Muscle layer of colon (tissue), 2 donors: Measurements from ENCODE around the gene ZC3H12A.
A peak's percentile ranks its signal among the peaks of the same experiment; 100 is the strongest.

ENCODE experiments used
- H3K27ac ChIP-seq: one replicate; pipeline ENCODE4 v1.7.0; 2013; ENCODE audit warnings: low read depth, mild to moderate bottlenecking, low read length, moderate library complexity
- H3K27me3 ChIP-seq, 2 donors: one replicate each; pipeline ENCODE4 v1.7.0; 2013; ENCODE audit warnings: low read length in 2 of 2, mild to moderate bottlenecking in 2 of 2; ENCODE audit not compliant: insufficient read depth in 2 of 2, control insufficient read depth in 1 of 2
- H3K36me3 ChIP-seq: one replicate; pipeline ENCODE4 v1.7.0; 2013; ENCODE audit warnings: mild to moderate bottlenecking, low read length; ENCODE audit not compliant: insufficient read depth
- H3K4me1 ChIP-seq: one replicate; pipeline ENCODE4 v1.7.0; 2013; ENCODE audit warnings: mild to moderate bottlenecking, low read length; ENCODE audit not compliant: insufficient read depth
- H3K4me3 ChIP-seq, 2 donors: one replicate each; pipeline ENCODE4 v1.7.0; 2013; ENCODE audit warnings: low read length in 2 of 2, low read depth in 1 of 2, mild to moderate bottlenecking in 1 of 2, moderate library complexity in 1 of 2
- H3K9ac ChIP-seq: one replicate; pipeline ENCODE4 v1.7.0; 2013; ENCODE audit warnings: low read length
- H3K9me3 ChIP-seq: one replicate; pipeline ENCODE4 v1.7.0; 2013; ENCODE audit warnings: mild to moderate bottlenecking, low read length
- donor health status: abdominal sarcoma.
- donor health status: Adenocarcinoma of cecum.

ZC3H12A gene

DNA sequence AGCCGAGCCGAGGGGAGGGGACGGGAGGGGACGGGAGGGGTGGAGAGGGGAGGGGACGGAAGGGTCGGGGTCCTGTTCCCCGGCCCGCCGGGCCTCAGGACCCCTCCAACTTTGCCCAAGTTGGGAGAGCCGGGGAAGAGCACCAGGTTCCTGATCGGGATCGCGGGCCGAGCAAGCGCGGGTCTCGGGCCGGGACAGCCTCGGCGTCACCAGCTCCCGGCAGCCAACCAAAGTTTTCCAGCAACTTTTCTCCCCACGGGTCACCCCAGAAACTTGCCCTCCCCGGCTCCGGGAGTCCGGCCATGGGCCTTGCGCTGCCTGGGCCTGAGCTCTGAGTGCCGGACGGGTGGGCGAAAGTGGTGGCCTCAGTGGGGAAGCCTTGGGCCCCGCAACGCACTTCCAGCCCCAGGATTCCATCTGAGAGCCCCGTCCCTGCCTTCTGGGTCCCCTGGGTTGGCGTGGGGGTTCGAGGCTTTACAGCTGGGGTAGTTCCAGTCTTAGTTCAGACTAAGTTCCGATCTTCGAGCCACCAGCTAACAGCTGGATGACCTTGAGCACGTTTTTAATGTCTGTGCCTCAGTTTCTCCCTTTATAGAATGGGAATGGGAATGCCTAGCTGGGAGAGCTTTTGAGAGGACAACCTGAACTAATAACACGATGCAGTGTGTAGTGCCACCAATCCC, 458 bp downstream of the ZC3H12A start:
- peaks cover 9% of the 10 kb centered on the region for H3K36me3 ChIP-seq
- H3K4me1 ChIP-seq: peaks cover 80% of the 10 kb centered on the region
- peak overlapping the region; percentile 97 for H3K9ac ChIP-seq
- peak overlapping the region; percentile 90 for H3K27ac ChIP-seq
- peak overlapping the region; percentile 64 to 82 for H3K4me3 ChIP-seq
- no peaks in the 10 kb centered on the region for H3K9me3 ChIP-seq
- H3K27me3 ChIP-seq: no peaks in the 10 kb centered on the region

DNA sequence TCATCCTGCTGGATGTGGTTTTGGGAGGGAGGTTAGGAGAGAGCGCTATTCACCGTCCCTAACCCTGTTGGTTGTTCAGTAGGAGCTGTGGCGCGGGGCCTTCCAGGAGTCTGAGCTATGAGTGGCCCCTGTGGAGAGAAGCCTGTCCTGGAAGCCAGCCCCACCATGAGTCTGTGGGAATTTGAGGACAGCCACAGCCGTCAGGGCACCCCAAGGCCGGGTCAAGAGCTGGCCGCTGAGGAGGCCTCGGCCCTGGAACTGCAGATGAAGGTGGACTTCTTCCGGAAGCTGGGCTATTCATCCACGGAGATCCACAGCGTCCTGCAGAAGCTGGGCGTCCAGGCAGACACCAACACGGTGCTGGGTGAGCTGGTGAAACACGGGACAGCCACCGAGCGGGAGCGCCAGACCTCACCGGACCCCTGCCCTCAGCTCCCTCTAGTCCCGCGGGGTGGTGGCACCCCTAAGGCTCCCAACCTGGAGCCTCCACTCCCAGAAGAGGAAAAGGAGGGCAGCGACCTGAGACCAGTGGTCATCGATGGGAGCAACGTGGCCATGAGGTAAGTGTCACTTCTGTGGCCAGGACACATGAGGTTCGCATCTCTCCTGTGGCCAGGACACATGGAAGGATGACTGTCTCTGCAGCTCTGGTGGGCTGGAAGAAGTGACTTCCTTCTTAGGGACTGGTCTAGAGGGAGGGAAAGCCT, 1.2 kb downstream of the ZC3H12A start:
- peaks cover 16% of the 10 kb centered on the region for H3K36me3 ChIP-seq
- H3K4me3 ChIP-seq: peak overlapping the region; percentile 64 to 82
- no peaks in the 10 kb centered on the region for H3K9me3 ChIP-seq
- H3K9ac ChIP-seq: peak overlapping the region; percentile 97
- H3K27me3 ChIP-seq: no peaks in the 10 kb centered on the region
- peak overlapping the region; percentile 90 for H3K27ac ChIP-seq
- H3K4me1 ChIP-seq: peaks cover 87% of the 10 kb centered on the region

DNA sequence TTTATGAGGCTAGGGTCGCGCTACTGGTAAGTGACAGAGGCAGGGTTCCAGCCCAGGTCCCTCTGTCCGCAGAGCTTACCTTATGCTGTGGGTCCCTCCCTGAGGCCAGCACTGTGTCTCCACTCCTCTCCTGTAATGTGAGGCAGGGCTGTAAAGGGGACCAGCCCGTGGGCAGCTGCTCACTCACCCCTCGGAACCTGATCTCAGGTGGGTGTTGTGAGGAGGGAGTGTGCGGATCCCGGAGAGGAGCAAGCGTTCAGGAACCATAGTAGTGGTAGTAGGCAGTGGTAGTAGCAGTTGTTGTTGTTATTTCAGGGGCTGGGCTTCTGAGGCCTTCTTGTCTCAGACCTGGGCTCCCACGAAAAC, 1.7 kb downstream of the ZC3H12A start:
- peak overlapping the region; percentile 76 for H3K9ac ChIP-seq
- no peaks in the 10 kb centered on the region for H3K9me3 ChIP-seq
- no peaks in the 10 kb centered on the region for H3K27me3 ChIP-seq
- H3K4me1 ChIP-seq: peaks cover 89% of the 10 kb centered on the region
- peaks cover 21% of the 10 kb centered on the region for H3K36me3 ChIP-seq
- peak overlapping the region; percentile 9 to 82 for H3K4me3 ChIP-seq
- peak overlapping the region; percentile 90 for H3K27ac ChIP-seq

DNA sequence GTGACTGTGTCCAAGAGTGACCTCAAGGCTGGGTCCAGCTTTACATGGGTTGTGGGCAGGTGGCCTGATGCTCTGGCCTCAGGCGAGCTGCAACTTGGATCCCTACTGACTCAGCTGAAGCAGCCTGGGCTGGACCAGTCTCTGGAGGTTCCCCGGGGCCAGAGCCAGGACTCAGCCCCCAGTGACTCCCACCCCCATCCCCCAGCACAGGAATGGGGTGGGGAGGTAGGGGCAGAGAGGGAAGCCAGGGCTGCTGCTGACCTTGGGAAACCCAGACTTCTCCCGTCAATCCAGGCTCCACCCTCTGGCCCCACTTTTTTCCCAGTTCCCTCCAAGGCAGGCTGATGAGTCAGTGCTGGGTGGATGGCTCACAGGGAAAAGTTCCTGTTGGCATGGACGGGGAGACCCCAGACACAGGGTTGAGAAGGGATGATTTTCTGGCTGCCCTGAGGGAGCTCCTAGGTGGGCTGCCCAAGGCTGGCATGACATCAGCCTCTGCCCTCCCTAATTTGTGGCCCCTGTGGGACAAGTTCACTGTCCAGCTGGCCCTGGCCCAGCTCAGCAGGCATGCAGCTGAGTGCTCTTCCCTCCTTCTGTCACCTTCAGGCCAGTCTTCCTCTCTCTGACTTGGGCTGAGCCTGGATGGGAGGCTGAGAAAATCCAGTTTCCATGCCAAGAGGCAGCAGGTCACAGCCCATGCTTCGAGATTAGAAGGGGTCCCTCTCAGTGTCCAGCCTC, 2.2 kb downstream of the ZC3H12A start:
- Histone ChIP-seq H3K4me1 (peaks cover 84% of the 10 kb centered on the region), H3K9ac (peak overlapping the region; percentile 76), H3K36me3 (peaks cover 27% of the 10 kb centered on the region), H3K27ac (peak overlapping the region; percentile 90), H3K9me3 (no peaks in the 10 kb centered on the region), H3K4me3 (peak overlapping the region; percentile 36 to 82), H3K27me3 (no peaks in the 10 kb centered on the region)

DNA sequence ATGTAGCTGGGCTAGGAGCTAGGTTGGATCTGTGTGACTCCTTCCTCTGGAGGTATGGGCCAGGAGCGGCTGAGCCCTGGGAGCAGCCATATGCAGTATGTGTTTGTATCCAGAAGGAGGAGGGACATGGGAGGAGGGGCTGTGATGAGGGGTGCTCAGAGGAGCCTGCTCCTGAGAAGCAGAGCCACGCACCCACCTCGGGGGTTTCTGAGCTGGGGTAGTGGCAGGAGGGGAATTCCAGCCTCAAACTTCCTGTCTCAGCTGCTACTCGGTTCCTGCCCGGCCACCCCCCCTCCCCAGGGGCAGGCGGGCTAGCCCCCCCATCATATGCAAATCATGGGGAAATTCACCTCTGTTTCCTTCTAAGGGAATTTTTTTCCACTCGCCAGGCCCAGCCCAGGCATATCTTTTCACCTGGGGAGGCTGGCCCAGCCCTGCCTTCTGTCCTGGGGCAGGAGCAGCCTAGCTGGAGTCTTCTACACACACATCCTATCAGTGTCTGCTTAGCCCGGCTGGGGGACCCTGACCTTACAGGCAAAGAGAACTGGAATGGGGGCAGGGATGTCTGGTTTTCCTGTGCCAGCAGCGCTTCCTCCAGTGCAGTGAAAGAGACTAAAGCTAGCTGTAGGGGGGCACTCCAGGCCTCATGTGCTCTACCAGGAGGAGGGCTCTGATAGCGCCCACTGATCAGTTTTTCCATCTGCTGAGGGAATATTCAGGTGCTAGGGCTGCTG, 3.0 kb downstream of the ZC3H12A start:
- Histone ChIP-seq H3K4me1 (peaks cover 76% of the 10 kb centered on the region), H3K36me3 (peaks cover 34% of the 10 kb centered on the region)

DNA sequence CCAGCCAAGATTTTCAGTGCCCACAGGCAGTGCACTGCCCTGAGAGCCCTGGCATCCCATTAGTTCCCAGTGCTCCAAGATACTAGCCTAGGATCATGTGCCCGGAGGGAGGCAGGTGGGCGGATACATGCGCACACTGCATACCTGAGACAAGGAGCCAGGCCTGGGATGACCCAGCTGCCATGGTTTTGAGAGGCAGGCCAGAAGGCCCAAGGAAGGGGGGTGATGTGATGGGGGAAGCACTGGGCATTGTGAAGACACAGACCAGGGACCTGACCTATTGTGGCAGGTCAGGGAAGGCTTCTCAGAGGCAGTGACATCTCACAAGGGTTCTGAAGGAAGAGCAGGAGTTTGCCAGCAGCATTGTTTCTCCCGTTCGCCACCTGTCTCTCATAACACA, 3.6 kb downstream of the ZC3H12A start:
- H3K4me1 ChIP-seq: peaks cover 71% of the 10 kb centered on the region
- H3K36me3 ChIP-seq: peaks cover 40% of the 10 kb centered on the region
- H3K4me3 ChIP-seq: peak overlapping the region; percentile 14 to 82
- no peaks in the 10 kb centered on the region for H3K27me3 ChIP-seq
- H3K27ac ChIP-seq: peak overlapping the region; percentile 90
- H3K9me3 ChIP-seq: no peaks in the 10 kb centered on the region
- H3K9ac ChIP-seq: peak overlapping the region; percentile 76

More for the DNA sequence above, 3.0 kb downstream of the ZC3H12A start:
- Histone ChIP-seq H3K4me3 (peak overlapping the region; percentile 36 to 82), H3K9ac (peak overlapping the region; percentile 76), H3K9me3 (no peaks in the 10 kb centered on the region), H3K27me3 (no peaks in the 10 kb centered on the region), H3K27ac (peak overlapping the region; percentile 90)

DNA sequence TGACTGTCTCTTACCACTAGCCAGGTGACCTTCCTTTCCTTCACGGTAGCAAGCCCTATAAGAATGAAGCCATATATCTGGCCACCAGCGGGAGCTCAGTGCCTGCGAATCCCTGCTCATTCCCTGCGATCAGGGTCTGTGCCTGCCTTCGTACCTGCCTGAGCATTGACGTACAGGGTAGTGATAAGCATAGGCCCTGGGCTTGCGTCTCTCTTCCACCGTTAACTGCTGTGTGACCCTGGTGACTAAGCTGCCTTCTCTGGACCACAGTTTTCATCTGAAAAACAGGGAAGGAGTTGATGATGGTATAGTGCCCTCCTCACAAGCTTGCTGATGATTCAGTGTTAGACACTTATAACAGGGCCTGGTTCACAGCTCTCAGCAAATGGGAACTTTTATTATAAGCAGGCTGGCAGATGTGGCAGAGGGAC, 4.1 kb downstream of the ZC3H12A start:
- no peaks in the 10 kb centered on the region for H3K9me3 ChIP-seq
- H3K4me1 ChIP-seq: peaks cover 66% of the 10 kb centered on the region
- no peaks in the 10 kb centered on the region for H3K27me3 ChIP-seq
- H3K27ac ChIP-seq: peak overlapping the region; percentile 72
- peak overlapping the region in 1 of 2 donors; percentile 82 for H3K4me3 ChIP-seq
- peak overlapping the region; percentile 76 for H3K9ac ChIP-seq
- peaks cover 45% of the 10 kb centered on the region for H3K36me3 ChIP-seq

DNA sequence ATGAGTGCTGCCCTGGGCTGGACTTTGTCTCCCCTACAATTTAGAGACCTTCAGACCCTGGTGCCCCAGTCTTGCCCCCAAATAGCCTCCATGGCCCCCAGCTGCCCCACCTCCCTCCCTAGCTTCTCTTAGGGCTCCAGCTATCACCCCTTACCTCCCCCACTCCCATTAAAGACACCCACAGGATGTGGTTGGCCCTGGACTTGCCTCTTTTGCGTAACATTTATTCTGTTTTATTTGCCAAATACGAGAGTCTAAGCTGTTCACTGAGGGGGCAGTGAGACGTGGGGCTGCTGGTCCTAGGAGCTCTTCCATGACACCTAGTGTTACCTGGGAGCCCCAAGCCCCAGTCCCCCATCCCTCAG, 4.5 kb downstream of the ZC3H12A start:
- Histone ChIP-seq H3K4me1 (peaks cover 62% of the 10 kb centered on the region), H3K27me3 (no peaks in the 10 kb centered on the region), H3K36me3 (peaks cover 49% of the 10 kb centered on the region), H3K9ac (peak overlapping the region; percentile 76), H3K27ac (peak overlapping the region; percentile 72), H3K4me3 (peak overlapping the region; percentile 43 to 82), H3K9me3 (no peaks in the 10 kb centered on the region)

DNA sequence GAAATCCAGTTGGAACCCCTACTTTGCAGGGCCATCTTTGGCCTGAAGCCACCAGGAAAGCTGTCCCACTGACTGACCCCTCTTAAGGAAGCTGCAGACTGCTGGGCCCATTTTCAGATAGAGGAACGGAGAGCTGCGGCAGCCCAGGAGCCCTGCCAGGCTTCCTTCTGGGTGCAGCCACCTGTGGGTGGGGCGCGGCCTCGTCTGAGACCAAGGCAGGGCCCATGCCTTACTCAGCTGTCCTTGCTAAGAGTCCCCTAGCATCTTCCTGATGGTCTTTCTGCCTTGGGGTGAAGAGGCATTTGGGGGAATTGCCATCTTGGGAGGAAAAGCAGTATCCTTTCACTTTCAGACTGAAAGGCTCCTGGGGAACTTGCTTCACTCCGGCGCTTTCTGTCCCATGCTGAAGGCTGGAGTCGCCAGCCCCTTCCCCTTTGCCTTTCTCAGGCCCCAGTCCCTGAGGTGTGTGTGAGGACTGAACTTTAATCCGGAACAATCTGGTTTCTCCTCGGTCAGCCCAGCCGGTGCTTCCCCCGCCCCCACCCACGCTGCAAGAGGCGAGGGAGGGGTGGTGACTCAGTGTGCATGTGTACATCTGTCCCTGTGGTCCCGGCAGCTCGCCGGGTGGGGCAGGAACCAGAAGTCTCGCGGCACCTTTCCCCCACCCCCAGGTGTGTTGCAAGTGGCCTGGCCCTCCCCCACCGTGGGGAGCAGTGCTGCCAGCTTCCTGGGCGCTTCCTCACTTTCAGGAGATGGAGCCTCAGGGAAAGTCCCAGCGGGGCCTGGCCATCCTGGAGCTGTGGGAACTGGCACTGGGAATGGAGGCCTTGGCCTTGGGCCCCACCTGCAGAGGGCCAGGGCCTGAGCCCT, 5.1 kb downstream of the ZC3H12A start:
- peaks cover 61% of the 10 kb centered on the region for H3K4me1 ChIP-seq
- peak overlapping the region; percentile 76 for H3K9ac ChIP-seq
- peak overlapping the region; percentile 43 to 82 for H3K4me3 ChIP-seq
- no peaks in the 10 kb centered on the region for H3K27me3 ChIP-seq
- no peaks in the 10 kb centered on the region for H3K9me3 ChIP-seq
- peaks cover 52% of the 10 kb centered on the region for H3K36me3 ChIP-seq
- peak overlapping the region; percentile 72 for H3K27ac ChIP-seq

DNA sequence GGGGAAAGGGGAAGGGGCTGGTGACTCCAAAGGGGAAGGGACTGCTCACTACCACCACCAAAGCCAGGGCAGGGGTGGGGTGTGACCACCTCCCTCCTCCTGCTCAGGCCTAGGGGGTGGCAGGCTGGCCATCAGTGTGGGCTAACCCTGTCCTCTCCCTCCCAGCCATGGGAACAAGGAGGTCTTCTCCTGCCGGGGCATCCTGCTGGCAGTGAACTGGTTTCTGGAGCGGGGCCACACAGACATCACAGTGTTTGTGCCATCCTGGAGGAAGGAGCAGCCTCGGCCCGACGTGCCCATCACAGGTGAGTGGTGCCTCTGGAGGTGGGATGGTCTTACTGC, 5.7 kb downstream of the ZC3H12A start:
- Histone ChIP-seq H3K9me3 (no peaks in the 10 kb centered on the region), H3K4me3 (peak overlapping the region in 1 of 2 donors; percentile 82), H3K36me3 (peaks cover 52% of the 10 kb centered on the region), H3K9ac (peak overlapping the region; percentile 24), H3K27me3 (no peaks in the 10 kb centered on the region), H3K4me1 (peaks cover 65% of the 10 kb centered on the region), H3K27ac (peak overlapping the region; percentile 72)
